B cell (primary cell): ENCODE measurements around the gene TBR1. TPM values are rescaled to one million over a fixed set of nuclear protein-coding genes. Genes with fewer than 3 reads are reported as not detected.

Experiments
- ATAC-seq: fragments of 200-7000 bp; cut with Tn5 transposase; one replicate; pipeline ENCODE4 v1.10.0; 2021; ENCODE audit warnings: low read depth, mild to moderate bottlenecking, moderate number of reproducible peaks, moderate library complexity
- CTCF ChIA-PET: fragments of 350-600 bp; sonication (Branson Sonifier 250); formaldehyde crosslinking; loops from one replicate; lab custom pipeline; 2021; ENCODE audit warnings: antibody characterized with exemption, inconsistent platforms; lab: Charles Lee
- POLR2A ChIA-PET: fragments of 350-600 bp; sonication (Branson Sonifier 250); formaldehyde crosslinking; loops from one replicate; lab custom pipeline; 2021; ENCODE audit warnings: antibody characterized with exemption; lab: Charles Lee
- DNase-seq: peaks from one replicate; pipeline ENCODE4 v3.0.0; 2013
- H2AFZ ChIP-seq: 2 replicates; pipeline ENCODE4 v1.6.1; 2012; ENCODE audit warnings: mild to moderate bottlenecking, low read depth, low read length; ENCODE audit not compliant: insufficient read depth, poor library complexity, severe bottlenecking
- H3K27ac ChIP-seq, 2 donors: 1 replicate in 1 of 2; 2 replicates in 1 of 2; pipeline ENCODE4 v1.5.1; 2012 to 2013; ENCODE audit warnings: low read length in 2 of 2, mild to moderate bottlenecking in 2 of 2, moderate library complexity in 1 of 2
- H3K27me3 ChIP-seq, 4 experiments: fragments of 200-600 bp in 1 of 4; sonication (generic) in 1 of 4; replicated peaks in 1 of 4; 1 replicate in 2 of 4; 2 replicates in 2 of 4; pipeline versions ENCODE4 v1.6.1 to v1.7.0; 2013 to 2016; ENCODE audit warnings: low read length in 3 of 4, mild to moderate bottlenecking in 2 of 4, mixed read lengths in 1 of 4, moderate library complexity in 1 of 4; ENCODE audit not compliant: insufficient read depth in 4 of 4, control insufficient read depth in 3 of 4; ENCODE audit errors: control extremely low read depth in 1 of 4
- H3K36me3 ChIP-seq, 2 experiments: replicated peaks in 1 of 2; 1 replicate in 1 of 2; 2 replicates in 1 of 2; pipeline versions ENCODE4 v1.6.1 to v1.7.1; 2013; ENCODE audit warnings: low read length in 1 of 2; ENCODE audit not compliant: insufficient read depth in 2 of 2, control insufficient read depth in 1 of 2; ENCODE audit errors: control extremely low read depth in 1 of 2, extremely low read depth in 1 of 2
- H3K4me1 ChIP-seq, 2 donors: fragments of 200-600 bp in 1 of 2; sonication (generic) in 1 of 2; 1 replicate in 1 of 2; 2 replicates in 1 of 2; pipeline versions ENCODE4 v1.5.1 to v1.6.1; 2013 to 2017; ENCODE audit warnings: low read length in 2 of 2; ENCODE audit not compliant: control insufficient read depth in 2 of 2, insufficient read depth in 2 of 2
- H3K4me2 ChIP-seq: replicated peaks from 2 replicates; pipeline ENCODE3; 2012; ENCODE audit warnings: mild to moderate bottlenecking, low read depth, low read length; ENCODE audit not compliant: poor library complexity, severe bottlenecking
- H3K4me3 ChIP-seq, 5 experiments: fragments of 200-600 bp in 1 of 5; sonication (generic) in 1 of 5; 1 replicate in 3 of 5; 2 replicates in 2 of 5; pipeline versions ENCODE4 v1.5.1 to v1.7.0; 2011 to 2016; ENCODE audit warnings: low read length in 4 of 5, mild to moderate bottlenecking in 4 of 5, low read depth in 2 of 5, control low read depth in 1 of 5, moderate library complexity in 1 of 5; ENCODE audit not compliant: insufficient read depth in 1 of 5; ENCODE audit errors: control extremely low read depth in 1 of 5, extremely low read depth in 1 of 5
- H3K79me2 ChIP-seq: fragments of 200-600 bp; sonication (generic); one replicate; pipeline ENCODE4 v1.6.0; 2016; ENCODE audit warnings: low read length; ENCODE audit not compliant: control insufficient read depth, insufficient read depth
- H3K9ac ChIP-seq: fragments of 200-600 bp; sonication (generic); 2 replicates; pipeline ENCODE4 v1.6.1; 2017; ENCODE audit warnings: mild to moderate bottlenecking, low read length, moderate library complexity
- H3K9me3 ChIP-seq, 3 donors: one replicate each; pipeline versions ENCODE4 v1.6.1 to v1.7.1; 2013; ENCODE audit warnings: low read length in 2 of 3; ENCODE audit not compliant: control insufficient read depth in 2 of 3, insufficient read depth in 1 of 3; ENCODE audit errors: control extremely low read depth in 1 of 3
- H4K20me1 ChIP-seq: 2 replicates; pipeline ENCODE4 v1.6.0; 2012; ENCODE audit warnings: mild to moderate bottlenecking, low read length; ENCODE audit not compliant: insufficient read depth, control insufficient read depth, poor library complexity, severe bottlenecking
- H3K27ac Mint-ChIP-seq: one replicate; pipeline ENCODE4 v1.8.0; 2021; ENCODE audit warnings: mixed read lengths
- H3K27me3 Mint-ChIP-seq: one replicate; pipeline ENCODE4 v1.8.0; 2021; ENCODE audit warnings: mixed read lengths
- H3K4me1 Mint-ChIP-seq: one replicate; pipeline ENCODE4 v1.8.0; 2021; ENCODE audit warnings: mixed read lengths
- H3K4me3 Mint-ChIP-seq: one replicate; pipeline ENCODE4 v1.8.0; 2021; ENCODE audit warnings: mixed read lengths
- H3K9me3 Mint-ChIP-seq: one replicate; pipeline ENCODE4 v1.8.0; 2022; ENCODE audit warnings: mixed read lengths; ENCODE audit not compliant: insufficient read depth
- CTCF ChIP-seq: fragments of 200-600 bp; IDR thresholded peaks from one replicate; pipeline ENCODE4 v1.8.0; 2022; ENCODE audit warnings: antibody characterized with exemption, mild to moderate bottlenecking
- EZH2 ChIP-seq: IDR thresholded peaks from 2 replicates; pipeline ENCODE4 v1.6.1; 2012; ENCODE audit warnings: borderline replicate concordance, low read depth, mild to moderate bottlenecking, moderate library complexity, low read length; ENCODE audit not compliant: insufficient read depth, poor library complexity, severe bottlenecking
- WGBS: methylation state at CpG from one replicate; pipeline ENCODE4 v1.1.5; 2013; ENCODE audit warnings: missing lambda C conversion rate; ENCODE audit not compliant: insufficient coverage; 5-methylcytosine and 5-hydroxymethylcytosine counted together
- intact Hi-C: fragments of 100-400 bp; cut with micrococcal nuclease; formaldehyde crosslinking; loops from one replicate; pipeline ENCODE4 v1.10.0; 2022
- polyA plus RNA-seq: library from polyadenylated mRNA; depleted of rRNA; stranded (reverse); fragments of >200 nt; gene quantifications from 2 replicates; pipeline ENCODE4 v1.2.3, GENCODE V29; 2012
- small RNA-seq: library from RNA; depleted of rRNA; stranded (forward); fragments of <200 nt; gene quantifications from one replicate; pipeline ENCODE3, GENCODE V24; 2012; ENCODE audit warnings: low replicate concordance, low read depth; ENCODE audit not compliant: insufficient read length
- total RNA-seq, 2 donors: library from RNA; stranded (reverse); fragments of 120-200 nt in 1 of 2; gene quantifications; 1 replicate in 1 of 2; 2 replicates in 1 of 2; pipeline versions ENCODE4 v1.2.3 to v1.2.4, GENCODE V29; 2013 to 2022

The TBR1 gene
- total and polyA plus RNA-seq, 2 donors (not counting 1 experiment from before 2014, with no cell fraction given), result not detected

- H3K79me2 ChIP-seq, result no peaks in the 10 kb centered on the region
- ChIA-PET POLR2A (no interaction called here), CTCF (no interaction called here)
- Mint-ChIP-seq H3K27ac (no peak overlapping the region), H3K4me3 (no peak overlapping the region), H3K27me3 (peaks cover 22% of the 10 kb centered on the region), H3K4me1 (no peaks in the 10 kb centered on the region), H3K9me3 (no peaks in the 10 kb centered on the region)
- H3K27ac ChIP-seq, result no peak overlapping the region
- H4K20me1 ChIP-seq, result no peaks in the 10 kb centered on the region
- no peaks in the 10 kb centered on the region for H3K4me1 ChIP-seq
- no peak overlapping the region for H2AFZ ChIP-seq
- no peak for TF ChIP-seq EZH2
- no peak for TF ChIP-seq CTCF
- 100% methylated on average over 1 of the region's 2 CpGs for WGBS
- H3K9me3 ChIP-seq, result peaks cover 0 to 1% (median 0%) of the 10 kb centered on the region in 3 donors
- H3K27me3 ChIP-seq, result peaks cover 0 to 3% (median 1%) of the 10 kb centered on the region in 4 experiments
- no peak for ATAC-seq
- intact Hi-C loops, result no loop called here
- H3K4me3 ChIP-seq, result no peak overlapping the region
- H3K4me2 ChIP-seq, result no peak overlapping the region
- no peaks in the 10 kb centered on the region for H3K36me3 ChIP-seq
- DNase-seq, result no peak
- H3K9ac ChIP-seq, result no peak overlapping the region
Measured at GRCh38 chr2:161471631-161472030, 55.5 kb downstream of the TBR1 start.

DNA sequence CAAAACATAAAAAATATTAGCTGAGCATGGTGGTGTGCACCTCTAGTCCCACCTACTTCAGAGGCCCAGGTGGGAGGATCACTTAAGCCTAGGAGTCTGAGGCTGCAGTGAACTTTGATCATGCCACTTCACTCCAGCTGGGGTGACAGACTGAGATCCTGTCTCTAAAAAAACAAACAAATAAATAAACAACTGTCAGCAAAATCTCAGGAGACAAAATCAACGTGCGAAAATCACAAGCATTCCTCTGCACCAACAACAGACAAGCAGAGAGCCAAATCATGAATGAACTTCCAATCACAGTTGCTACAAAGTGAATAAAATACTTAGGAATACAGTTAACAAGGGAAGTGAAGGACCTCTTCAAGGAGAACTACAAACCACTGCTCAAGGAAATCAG lies 58.8 kb downstream of the TBR1 start:
- Mint-ChIP-seq H3K27ac (no peak overlapping the region), H3K9me3 (no peaks in the 10 kb centered on the region), H3K4me1 (no peaks in the 10 kb centered on the region), H3K4me3 (no peak overlapping the region), H3K27me3 (peaks cover 12% of the 10 kb centered on the region)
- no peaks in the 10 kb centered on the region for H3K4me1 ChIP-seq
- POLR2A ChIA-PET, result no interaction called here
- H3K36me3 ChIP-seq, result no peaks in the 10 kb centered on the region
- TF ChIP-seq EZH2 (no peak), CTCF (no peak)
- H4K20me1 ChIP-seq, result no peaks in the 10 kb centered on the region
- H3K4me2 ChIP-seq, result no peak overlapping the region
- no peaks in the 10 kb centered on the region for H3K79me2 ChIP-seq
- H3K9ac ChIP-seq, result no peak overlapping the region
- no peak overlapping the region for H3K4me3 ChIP-seq
- CTCF ChIA-PET, result no interaction called here
- H3K27me3 ChIP-seq, result peaks cover 0 to 3% (median under 1%) of the 10 kb centered on the region in 4 experiments
- DNase-seq (no peak), ATAC-seq (no peak)
- H3K27ac ChIP-seq, result no peak overlapping the region
- H3K9me3 ChIP-seq, result peaks cover 0 to 5% (median 1%) of the 10 kb centered on the region in 3 donors
- intact Hi-C loops, result no loop called here
- no peak overlapping the region for H2AFZ ChIP-seq
- WGBS, result no CpG with 5 or more reads among the region's 2 CpGs

Small RNA genes lying within 50 kb of the gene (small RNA-seq; reads per million reads assigned to genes)
- gene RNA5SP108, result not detected

Other genes starting within 250 kb of the TBR1 start
- 24.9 and 27.0 TPM in 2 replicates for gene PSMD14, start 107.9 kb upstream of the TBR1 start, total RNA-seq
- 7.4 and 11.5 TPM in 2 replicates for gene PSMD14, start 107.9 kb upstream of the TBR1 start, polyA plus RNA-seq
- gene SLC4A10, start 208.1 kb downstream of the TBR1 start, total RNA-seq, result 0.10 TPM in 1 of 2 replicates, not detected in the other
- gene SLC4A10, start 208.1 kb downstream of the TBR1 start, polyA plus RNA-seq, result 0.04 TPM in 2 replicates